H1 (cell line): Measurements from ENCODE around the gene RBM47. TPM values are rescaled to one million over a fixed set of nuclear protein-coding genes. Genes with fewer than 3 reads are reported as not detected.

ENCODE experiments used
- CTCF ChIA-PET: fragments of 300-600 bp; sonication (Branson Sonifier 250); formaldehyde crosslinking; loops from one replicate; lab custom pipeline; 2021; ENCODE audit not compliant: partially characterized antibody; lab: Charles Lee
- POLR2A ChIA-PET: fragments of 300-600 bp; sonication (Branson Sonifier 250); formaldehyde crosslinking; loops from one replicate; lab custom pipeline; 2021; ENCODE audit warnings: inconsistent platforms; ENCODE audit not compliant: partially characterized antibody; lab: Charles Lee
- DNase-seq, 2 experiments: peaks; one replicate each; pipeline versions ENCODE4 v3.0.0 to v3.0.0-alpha.2; 2010 to 2022; ENCODE audit warnings: low spot score in 2 of 2, low read depth in 1 of 2, mixed read lengths in 1 of 2
- FAIRE-seq: peaks from 2 replicates; lab custom pipeline; 2011; peaks lifted over from hg19 to GRCh38; lab: Jason Lieb, UNC
- H2AFZ ChIP-seq: 2 replicates; pipeline ENCODE4 v1.8.1; 2012; ENCODE audit warnings: low read length, inconsistent platforms
- H2AK5ac ChIP-seq: 2 replicates; pipeline ENCODE4 v1.6.1; 2013; ENCODE audit warnings: low read depth, low read length
- H2BK120ac ChIP-seq: replicated peaks from 2 replicates; pipeline ENCODE3; 2013; ENCODE audit warnings: low read depth, low read length, inconsistent platforms
- H2BK12ac ChIP-seq: 2 replicates; pipeline ENCODE4 v1.6.1; 2013; ENCODE audit warnings: low read depth, low read length
- H2BK15ac ChIP-seq: 2 replicates; pipeline ENCODE4 v1.6.1; 2013; ENCODE audit warnings: low read length
- H2BK20ac ChIP-seq: 2 replicates; pipeline ENCODE4 v1.6.1; 2013; ENCODE audit warnings: low read length
- H2BK5ac ChIP-seq: 2 replicates; pipeline ENCODE4 v1.6.1; 2013; ENCODE audit warnings: low read depth, low read length
- H3K14ac ChIP-seq: 2 replicates; pipeline ENCODE4 v1.6.1; 2013; ENCODE audit warnings: inconsistent platforms; ENCODE audit not compliant: insufficient read length
- H3K18ac ChIP-seq: 2 replicates; pipeline ENCODE4 v1.6.1; 2013; ENCODE audit warnings: low read length; ENCODE audit errors: extremely low read depth
- H3K23ac ChIP-seq: 2 replicates; pipeline ENCODE4 v1.6.1; 2013; ENCODE audit warnings: inconsistent platforms; ENCODE audit not compliant: insufficient read length
- H3K23me2 ChIP-seq: 2 replicates; pipeline ENCODE4 v1.6.1; 2013; ENCODE audit warnings: low read depth, low read length
- H3K27ac ChIP-seq: 2 replicates; pipeline ENCODE4 v1.6.1; 2011; ENCODE audit warnings: low read depth, low read length, inconsistent platforms
- H3K27me3 ChIP-seq, 4 experiments: replicated peaks in 1 of 4; 1 replicate in 1 of 4; 2 replicates in 3 of 4; pipeline versions ENCODE4 v1.6.1 to v1.8.1; 2011 to 2013; ENCODE audit warnings: low read length in 3 of 4, mild to moderate bottlenecking in 3 of 4, inconsistent platforms in 2 of 4, mixed read lengths in 2 of 4, moderate library complexity in 1 of 4; ENCODE audit not compliant: control insufficient read depth in 3 of 4, insufficient read depth in 3 of 4; ENCODE audit errors: extremely low read depth in 1 of 4
- H3K36me3 ChIP-seq, 4 experiments: 2 replicates each; pipeline versions ENCODE4 v1.6.1 to v1.8.1; 2011 to 2013; ENCODE audit warnings: mild to moderate bottlenecking in 4 of 4, low read length in 3 of 4, moderate library complexity in 2 of 4, control low read depth in 1 of 4, inconsistent platforms in 1 of 4; ENCODE audit not compliant: insufficient read depth in 4 of 4, control insufficient read depth in 2 of 4
- H3K4ac ChIP-seq: replicated peaks from 2 replicates; pipeline ENCODE3; 2013; ENCODE audit warnings: low read length, low read depth, mixed read lengths, inconsistent platforms; ENCODE audit not compliant: insufficient read length
- H3K4me1 ChIP-seq, 4 experiments: replicated peaks in 1 of 4; 1 replicate in 1 of 4; 2 replicates in 3 of 4; pipeline versions ENCODE4 v1.6.1 to v1.8.1; 2011 to 2013; ENCODE audit warnings: low read length in 3 of 4, inconsistent platforms in 2 of 4, mixed read lengths in 1 of 4; ENCODE audit not compliant: insufficient read depth in 4 of 4, control insufficient read depth in 3 of 4
- H3K4me2 ChIP-seq, 2 experiments: 2 replicates each; pipeline versions ENCODE4 v1.6.1 to v1.8.1; 2011 to 2013; ENCODE audit warnings: low read depth in 2 of 2, low read length in 2 of 2, control low read depth in 1 of 2, inconsistent platforms in 1 of 2, mild to moderate bottlenecking in 1 of 2; ENCODE audit not compliant: insufficient read depth in 1 of 2
- H3K4me3 ChIP-seq, 4 experiments: fragments of 200-600, 300-600 bp in 1 of 4; sonication (generic), shearing (Covaris generic), sonication (Bioruptor Twin) in 1 of 4; 2 replicates each; pipeline versions ENCODE4 v1.5.1 to v1.8.1; 2011 to 2016; ENCODE audit warnings: low read length in 4 of 4, low read depth in 3 of 4, control low read depth in 2 of 4, inconsistent platforms in 2 of 4, mild to moderate bottlenecking in 2 of 4, mixed read lengths in 1 of 4, moderate library complexity in 1 of 4; ENCODE audit not compliant: insufficient read depth in 2 of 4; ENCODE audit errors: extremely low read depth in 1 of 4
- H3K56ac ChIP-seq: replicated peaks from 2 replicates; pipeline ENCODE3; 2013; ENCODE audit warnings: low read depth, mild to moderate bottlenecking, mixed read lengths, low read length, inconsistent platforms; ENCODE audit not compliant: insufficient read length
- H3K79me1 ChIP-seq: 2 replicates; pipeline ENCODE4 v1.6.1; 2013; ENCODE audit warnings: low read depth, low read length, control low read depth
- H3K79me2 ChIP-seq, 2 experiments: 2 replicates each; pipeline versions ENCODE4 v1.6.1 to v1.8.1; 2012 to 2013; ENCODE audit warnings: low read length in 2 of 2, mild to moderate bottlenecking in 2 of 2, inconsistent platforms in 1 of 2; ENCODE audit not compliant: insufficient read depth in 2 of 2, control insufficient read depth in 1 of 2
- H3K9ac ChIP-seq, 4 experiments: replicated peaks in 1 of 4; 1 replicate in 1 of 4; 2 replicates in 3 of 4; pipeline versions ENCODE4 v1.6.1 to v1.8.1; 2011 to 2013; ENCODE audit warnings: low read depth in 3 of 4, low read length in 3 of 4, control low read depth in 2 of 4, mild to moderate bottlenecking in 2 of 4, moderate library complexity in 2 of 4, inconsistent platforms in 1 of 4; ENCODE audit errors: extremely low read depth in 1 of 4
- H3K9me3 ChIP-seq, 2 experiments: 2 replicates each; pipeline versions ENCODE4 v1.6.1 to v1.8.1; 2012 to 2013; ENCODE audit warnings: mild to moderate bottlenecking in 2 of 2, moderate library complexity in 2 of 2, control low read depth in 1 of 2, inconsistent platforms in 1 of 2, low read depth in 1 of 2, low read length in 1 of 2, mixed read lengths in 1 of 2; ENCODE audit not compliant: insufficient read depth in 2 of 2
- H4K20me1 ChIP-seq, 2 experiments: replicated peaks in 1 of 2; 2 replicates each; pipeline versions ENCODE3 to v1.8.1; 2011 to 2013; ENCODE audit warnings: inconsistent platforms in 2 of 2, low read length in 2 of 2, mild to moderate bottlenecking in 1 of 2; ENCODE audit not compliant: insufficient read depth in 2 of 2, control insufficient read depth in 1 of 2
- H4K5ac ChIP-seq: 2 replicates; pipeline ENCODE4 v1.6.1; 2013; ENCODE audit warnings: low read length, low read depth, mixed read lengths, inconsistent platforms; ENCODE audit not compliant: insufficient read length
- H4K8ac ChIP-seq: 2 replicates; pipeline ENCODE4 v1.8.0; 2013; ENCODE audit warnings: mild to moderate bottlenecking, moderate library complexity, low read length, inconsistent platforms; ENCODE audit not compliant: insufficient read depth; ENCODE audit errors: extremely low read depth
- H4K91ac ChIP-seq: replicated peaks from 2 replicates; pipeline ENCODE3; 2013; ENCODE audit warnings: low read length, mixed read lengths, inconsistent platforms; ENCODE audit not compliant: insufficient read length
- ASH2L ChIP-seq: fragments of 200-600, 300-600 bp; sonication (generic); IDR thresholded peaks from one replicate; pipeline ENCODE4 v1.7.1; 2017; ENCODE audit warnings: low read length
- CBX5 ChIP-seq: fragments of 300-800, 300-1000 bp; sonication (generic); IDR thresholded peaks from 2 replicates; pipeline ENCODE4 v1.7.1; 2016; ENCODE audit warnings: antibody characterized with exemption, low read length, low read depth
- HDAC6 ChIP-seq: IDR thresholded peaks from one replicate; pipeline ENCODE4 v1.7.1; 2012; ENCODE audit warnings: low read depth, mild to moderate bottlenecking, inconsistent platforms, low read length, moderate library complexity
- POLR2AphosphoS5 ChIP-seq: IDR thresholded peaks from 2 replicates; pipeline ENCODE4 v1.6.1; 2011; ENCODE audit warnings: low read depth, low read length
- SIN3A ChIP-seq, 2 experiments: IDR thresholded peaks in 1 of 2; conservative IDR thresholded peaks in 1 of 2; 2 replicates each; pipeline ENCODE4 v1.6.1; 2011 to 2012; ENCODE audit warnings: low read length in 2 of 2, improper control_type of control experiment in 1 of 2, low read depth in 1 of 2, mild to moderate bottlenecking in 1 of 2
- SIRT6 ChIP-seq: IDR thresholded peaks from one replicate; pipeline ENCODE4 v1.7.1; 2012; ENCODE audit warnings: low read length, inconsistent platforms
- SIX5 ChIP-seq: IDR thresholded peaks from 2 replicates; pipeline ENCODE4 v1.6.1; 2011; ENCODE audit warnings: mild to moderate bottlenecking, low read depth, low read length
- SUZ12 ChIP-seq: fragments of 200-600 bp; sonication (generic); IDR thresholded peaks from 2 replicates; pipeline ENCODE4 v1.6.1; 2012; ENCODE audit warnings: mild to moderate bottlenecking, inconsistent platforms, low read length, moderate library complexity, mixed read lengths
- WGBS, 2 experiments: shearing (Covaris generic) in 1 of 2; methylation state at CpG; one replicate each; pipeline versions ENCODE4 v1.1.6 to v1.1.7; 2013 to 2015; ENCODE audit warnings: low lambda C conversion rate in 2 of 2, mixed read lengths in 2 of 2, inconsistent platforms in 1 of 2, low coverage in 1 of 2, missing lambda C conversion rate in 1 of 2; ENCODE audit not compliant: insufficient replicate concordance in 2 of 2, insufficient coverage in 1 of 2, insufficient read length in 1 of 2; ENCODE audit errors: extremely low coverage in 1 of 2, missing lambda C conversion rate in 1 of 2; 5-methylcytosine and 5-hydroxymethylcytosine counted together
- polyA plus RNA-seq, 7 experiments: library from polyadenylated mRNA; depleted of rRNA in 3 of 7; stranded (reverse) in 5 of 7; unstranded in 2 of 7; fragments of >200 nt in 5 of 7; fragments of 200-250 nt in 2 of 7; gene quantifications; 1 replicate in 5 of 7; 2 replicates in 1 of 7; 4 replicates in 1 of 7; pipeline versions ENCODE4 v1.2.1 to v1.2.3, GENCODE V29; 2011 to 2013; ENCODE audit warnings: missing spikeins in 2 of 7, mixed read lengths in 2 of 7
- total RNA-seq: library from RNA; stranded (reverse); fragmentation: NEBNext Ultra II Directional; extraction: Animal tissue kit (Norgen Biotek cat#: 25700); gene quantifications from 2 replicates; pipeline ENCODE4 v1.2.1, GENCODE V29; 2021

The RBM47 gene
- total and polyA plus RNA-seq, 2 of the 8 experiments (the other 6 are each of a cell fraction or from before 2014, with no cell fraction given), result 42.8 to 78.9 TPM

- H2BK15ac ChIP-seq, result no peak overlapping the region
- WGBS, 2 experiments, result 80% methylated on average over 2 of the region's 2 CpGs; no CpG with 5 or more reads in 1 of the 2 experiments
These were observed 149.4 kb downstream of the RBM47 start for GRCh38 chr4:40480291-40480690.

More at GRCh38 chr4:40480291-40480690, 149.4 kb downstream of the RBM47 start:
- H2BK12ac ChIP-seq, result no peak overlapping the region
- H3K23ac ChIP-seq, result no peak overlapping the region
- no peaks in the 10 kb centered on the region for H3K36me3 ChIP-seq
- TF ChIP-seq SIRT6 (no peak), SIX5 (no peak), SUZ12 (no peak), SIN3A (conservative IDR thresholded peaks at IDR 0.05 in 1 of 2, IDR thresholded peaks at IDR 0.05 in 1 of 2; ENCODE audit: low read depth in 1 of 2, low read length in 2 of 2) (no peak), HDAC6 (no peak), ASH2L (no peak), CBX5 (no peak), POLR2AphosphoS5 (no peak)
- peaks cover 0 to 23% of the 10 kb centered on the region in 2 experiments; a peak in 2 of 4 replicates for H3K79me2 ChIP-seq
- no peak overlapping the region for H3K9ac ChIP-seq
- no peak overlapping the region for H4K91ac ChIP-seq
- ChIA-PET POLR2A (interaction anchor here (0.6 kb wide), 1 partner anchor 369 kb away, joined by 3 read pairs; no protein-coding TSS in a partner anchor), CTCF (interaction anchor here (0.6 to 1.3 kb wide), 4 partner anchors 11 to 239 kb away, joined by 3 read pairs; no protein-coding TSS in a partner anchor)
- no peak overlapping the region for H3K4ac ChIP-seq
- no peaks in the 10 kb centered on the region for H3K79me1 ChIP-seq
- H3K27ac ChIP-seq, result no peak overlapping the region
- H4K8ac ChIP-seq, result no peak overlapping the region
- no peak overlapping the region for H2BK20ac ChIP-seq
- no peak overlapping the region for H2BK5ac ChIP-seq
- H3K18ac ChIP-seq, result no peak overlapping the region
- no peak overlapping the region for H2BK120ac ChIP-seq
- H2AK5ac ChIP-seq, result no peak overlapping the region
- no peak overlapping the region for H3K4me2 ChIP-seq
- peaks cover 0 to 11% (median 3%) of the 10 kb centered on the region in 4 experiments; a peak in 3 of 7 replicates for H3K4me1 ChIP-seq
- no peak overlapping the region for H3K4me3 ChIP-seq
- H3K56ac ChIP-seq, result no peak overlapping the region
- H3K23me2 ChIP-seq, result no peaks in the 10 kb centered on the region
- no peaks in the 10 kb centered on the region for H3K27me3 ChIP-seq
- no peak overlapping the region for H2AFZ ChIP-seq
- H4K20me1 ChIP-seq, result no peaks in the 10 kb centered on the region
- no peak for FAIRE-seq
- H3K14ac ChIP-seq, result no peak overlapping the region
- no peak overlapping the region for H4K5ac ChIP-seq
- no peaks in the 10 kb centered on the region for H3K9me3 ChIP-seq
- DNase-seq, result no peak
